A673 (cell line): Measurements from ENCODE around the gene PPP1R12A. TPM values are rescaled to one million over a fixed set of nuclear protein-coding genes. Genes with fewer than 3 reads are reported as not detected.
A peak's percentile ranks its signal among the peaks of the same experiment; 100 is the strongest.

ENCODE experiments used
- BruUV-seq: library from RNA; stranded (reverse); fragments of 400-500 nt; replicated peaks from 2 replicates; lab custom pipeline; 2021; lab: Mats Ljungman, UMichigan
- CTCF ChIA-PET: fragments of 300-600 bp; sonication (Branson Sonifier 250); formaldehyde crosslinking; loops from one replicate; lab custom pipeline; 2022; ENCODE audit warnings: antibody characterized with exemption; lab: Charles Lee
- POLR2A ChIA-PET: fragments of 300-600 bp; sonication (Branson Sonifier 250); formaldehyde crosslinking; loops from one replicate; lab custom pipeline; 2022; ENCODE audit warnings: antibody characterized with exemption; ENCODE audit not compliant: low non-redundant PET; lab: Charles Lee
- DNase-seq: peaks from one replicate; pipeline ENCODE4 v3.0.0-alpha.2; 2015; ENCODE audit warnings: low spot score
- H3K27ac ChIP-seq: fragments of 200-600 bp; sonication (generic); 2 replicates; pipeline ENCODE4 v1.5.1; 2016; ENCODE audit warnings: mixed run types, low read depth, mild to moderate bottlenecking, mixed read lengths, antibody characterized with exemption, low read length; ENCODE audit not compliant: poor library complexity, severe bottlenecking
- H3K27me3 ChIP-seq: fragments of 200-600 bp; sonication (generic); replicated peaks from 2 replicates; pipeline ENCODE4 v1.6.1; 2017; ENCODE audit warnings: mixed run types, low read depth, mild to moderate bottlenecking, mixed read lengths, antibody characterized with exemption, low read length; ENCODE audit not compliant: insufficient read depth, poor library complexity
- H3K36me3 ChIP-seq: fragments of 200-600 bp; sonication (generic); 2 replicates; pipeline ENCODE4 v1.6.1; 2016; ENCODE audit warnings: mixed run types, mild to moderate bottlenecking, mixed read lengths, antibody characterized with exemption, low read length; ENCODE audit not compliant: insufficient read depth, poor library complexity, severe bottlenecking
- H3K4me1 ChIP-seq: fragments of 200-600 bp; sonication (generic); 2 replicates; pipeline ENCODE4 v1.6.1; 2017; ENCODE audit warnings: mixed run types, mild to moderate bottlenecking, mixed read lengths, antibody characterized with exemption, low read length; ENCODE audit not compliant: insufficient read depth, poor library complexity, severe bottlenecking
- H3K4me3 ChIP-seq: fragments of 200-600 bp; sonication (generic); 2 replicates; pipeline ENCODE4 v1.5.1; 2016; ENCODE audit warnings: low read depth, mixed run types, mild to moderate bottlenecking, mixed read lengths, low read length; ENCODE audit not compliant: poor library complexity, severe bottlenecking
- H3K9me3 ChIP-seq: fragments of 200-600 bp; sonication (generic); 2 replicates; pipeline ENCODE4 v1.6.1; 2016; ENCODE audit warnings: mixed run types, low read depth, mild to moderate bottlenecking, mixed read lengths, antibody characterized with exemption, low read length; ENCODE audit not compliant: poor library complexity, severe bottlenecking
- CTCF ChIP-seq: fragments of 300-800, 200-600 bp; sonication (generic); conservative IDR thresholded peaks from 2 replicates; pipeline ENCODE4 v1.5.1; 2017; ENCODE audit warnings: low read depth, mild to moderate bottlenecking, antibody characterized with exemption, low read length, moderate library complexity, mixed read lengths
- EZH2 ChIP-seq: fragments of 200-600 bp; sonication (generic); IDR thresholded peaks from 2 replicates; pipeline ENCODE4 v1.6.1; 2017; ENCODE audit warnings: borderline replicate concordance, low read depth, mild to moderate bottlenecking, mixed read lengths, antibody characterized with exemption, low read length; ENCODE audit not compliant: poor library complexity, severe bottlenecking
- intact Hi-C: fragments of 100-400 bp; cut with micrococcal nuclease; formaldehyde crosslinking; loops from one replicate; pipeline ENCODE4 v1.10.0; 2022; ENCODE audit not compliant: unreplicated experiment
- total RNA-seq: library from RNA; stranded (reverse); gene quantifications from 2 replicates; pipeline ENCODE4 v1.2.3, GENCODE V29; 2021

PPP1R12A gene
- total RNA-seq, 1 experiment from 2014 or later, result 80.8 TPM

DNA sequence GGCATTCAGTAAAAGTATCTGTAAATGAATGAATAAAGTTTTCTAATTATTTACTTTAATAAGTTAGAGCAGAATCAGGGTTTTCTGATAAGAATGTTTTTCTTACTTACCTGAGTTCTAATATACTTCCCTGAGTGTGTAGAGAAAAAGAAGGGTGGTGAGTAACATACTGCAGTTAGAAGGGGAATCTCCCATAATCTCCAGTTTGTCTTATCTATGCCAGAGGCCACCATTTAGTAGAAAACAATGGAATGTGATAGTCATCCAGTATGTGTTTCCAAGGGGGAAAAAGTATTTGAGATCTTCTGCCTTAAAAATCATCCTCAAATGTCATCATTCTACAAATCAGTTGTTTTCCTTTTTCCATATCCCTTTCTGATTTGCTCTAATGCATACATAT, 187.6 kb downstream of the PPP1R12A start:
- H3K4me1 ChIP-seq, result no peaks in the 10 kb centered on the region
- no TSS peak for BruUV-seq
- TF ChIP-seq CTCF (no peak), EZH2 (no peak)
- intact Hi-C loops, result no loop called here
- DNase-seq, result no peak
- ChIA-PET POLR2A (no interaction called here), CTCF (no interaction called here)
- H3K9me3 ChIP-seq, result no peaks in the 10 kb centered on the region
- no peaks in the 10 kb centered on the region for H3K27me3 ChIP-seq
- no peak overlapping the region for H3K27ac ChIP-seq
- H3K36me3 ChIP-seq, result no peaks in the 10 kb centered on the region
- no peak overlapping the region for H3K4me3 ChIP-seq

- DNase-seq, result peak; percentile 72
- Histone ChIP-seq H3K27me3 (no peaks in the 10 kb centered on the region), H3K4me3 (no peak overlapping the region), H3K9me3 (no peaks in the 10 kb centered on the region), H3K36me3 (no peaks in the 10 kb centered on the region), H3K4me1 (no peaks in the 10 kb centered on the region), H3K27ac (no peak overlapping the region)
- ChIA-PET CTCF (no interaction called here), POLR2A (interaction anchor here (0.6 kb wide), 1 partner anchor 1539 kb away, joined by 6 read pairs; no protein-coding TSS in a partner anchor)
- no peak for TF ChIP-seq EZH2
- peak; percentile 76 for TF ChIP-seq CTCF
- intact Hi-C loops, result loop anchor here (1.0 to 10.0 kb wide), 3 partner anchors 183 to 447 kb away; no protein-coding TSS in a partner anchor
- no TSS peak for BruUV-seq
Measured at GRCh38 chr12:79737875-79738718, 196.8 kb downstream of the PPP1R12A start.

GRCh38 chr12:79732638-79733037, 202.3 kb downstream of the PPP1R12A start:
- H3K4me1 ChIP-seq, result no peaks in the 10 kb centered on the region
- no TSS peak for BruUV-seq
- H3K4me3 ChIP-seq, result no peak overlapping the region
- intact Hi-C loops, result loop anchor here (10.0 kb wide), 1 partner anchor 452 kb away; no protein-coding TSS in a partner anchor
- no peak for DNase-seq
- ChIA-PET POLR2A (no interaction called here), CTCF (no interaction called here)
- no peaks in the 10 kb centered on the region for H3K27me3 ChIP-seq
- no peaks in the 10 kb centered on the region for H3K36me3 ChIP-seq
- H3K27ac ChIP-seq, result no peak overlapping the region
- no peak for TF ChIP-seq EZH2
- no peak for TF ChIP-seq CTCF
- no peaks in the 10 kb centered on the region for H3K9me3 ChIP-seq
